ENCODE measurements around the gene KIAA0825. TPM values are rescaled to one million over a fixed set of nuclear protein-coding genes. Genes with fewer than 3 reads are reported as not detected.

The KIAA0825 gene
- polyA plus RNA-seq, 1 of the 3 experiments (the other 2 are of a cell fraction) = 0.61 TPM

- no peak for TF ChIP-seq FOSL2 (IDR thresholded peaks at IDR 0.05; ENCODE audit: borderline replicate concordance, low read depth)
- no peak for TF ChIP-seq EZH2phosphoT487 (IDR thresholded peaks at IDR 0.05; ENCODE audit: borderline replicate concordance, low read depth)
- TF ChIP-seq YY1 (IDR thresholded peaks at IDR 0.05; ENCODE audit: low read depth) = peak; percentile 19; the same call in 1 of the 2 replicates
- peak; percentile 77 for TF ChIP-seq CHD2 (IDR thresholded peaks at IDR 0.05; ENCODE audit: low read length, partially characterized antibody)
- peak in 1 of 2 experiments; percentile 97; a peak in 2 of 4 replicates for TF ChIP-seq EP300 (IDR thresholded peaks at IDR 0.05; ENCODE audit: borderline replicate concordance in 1 of 2, low read depth in 1 of 2, low read length in 1 of 2)
- TF ChIP-seq TCF12 (IDR thresholded peaks at IDR 0.05) = peak; percentile 56
- TF ChIP-seq ELF1 (IDR thresholded peaks at IDR 0.05) = no peak
- no peak for TF ChIP-seq CTCF (IDR thresholded peaks at IDR 0.05)
- no peak for TF ChIP-seq MAX (IDR thresholded peaks at IDR 0.05; ENCODE audit: low read depth)
- no peak for TF ChIP-seq USF1 (IDR thresholded peaks at IDR 0.05; ENCODE audit: borderline replicate concordance, low read depth)
- TF ChIP-seq NRF1 (IDR thresholded peaks at IDR 0.05; ENCODE audit: low read depth, low read length) = no peak
- no peak for TF ChIP-seq ZBTB33 (IDR thresholded peaks at IDR 0.05; ENCODE audit: borderline replicate concordance, low read depth)
- TF ChIP-seq SMC3 (IDR thresholded peaks at IDR 0.05; ENCODE audit: low read depth, low read length) = no peak
- peak; percentile 90 for TF ChIP-seq GATA2 (CRISPR knock-in tag; IDR thresholded peaks at IDR 0.05)
- no peak for TF ChIP-seq TEAD4 (IDR thresholded peaks at IDR 0.05; ENCODE audit: borderline replicate concordance, insufficient read depth)
These were observed 147.6 kb downstream of the KIAA0825 start (continued) for GRCh38 chr5:94470802-94471201.

GRCh38 chr5:94469894-94470329, 148.5 kb downstream of the KIAA0825 start:
- POLR2A ChIA-PET = interaction anchor here (0.6 to 1.8 kb wide), 5 partner anchors 9 to 887 kb away, joined by 3 to 6 read pairs (median 3); partner anchors contain the start of gene NR2F1
- 4% methylated on average over 5 of the region's 5 CpGs for WGBS (ENCODE audit: low lambda C conversion rate)
- peak; percentile 55 for DNase-seq
- CTCF ChIA-PET = interaction anchor here (0.6 to 2.1 kb wide), 8 partner anchors 19 to 424 kb away, joined by 3 to 12 read pairs (median 4); no protein-coding TSS in a partner anchor
- Histone ChIP-seq H3K4me2 (peak overlapping the region; percentile 40), H2AFZ (ENCODE audit: low read depth) (peak overlapping the region; percentile 5; the same call in 1 of the 2 replicates), H3K9me3 (no peaks in the 10 kb centered on the region), H3K4me1 (ENCODE audit: control insufficient read depth in 1 of 2, insufficient read depth in 2 of 2, low read depth in 1 of 2, low read length in 1 of 2) (peaks cover 0 to 37% of the 10 kb centered on the region in 2 experiments; a peak in 2 of 4 replicates), H3F3A (replicated peaks; ENCODE audit: insufficient read depth) (no peaks in the 10 kb centered on the region), H4K20me1 (ENCODE audit: insufficient read depth) (no peaks in the 10 kb centered on the region), H3K79me2 (ENCODE audit: insufficient read depth) (no peaks in the 10 kb centered on the region), H3K4me3 (ENCODE audit: low read depth in 2 of 2, low read length in 1 of 2) (peak overlapping the region in 1 of 2 experiments; percentile 33; a peak in 2 of 4 replicates), H3K9me2 (no peaks in the 10 kb centered on the region), H3K36me3 (replicated peaks in 1 of 2; ENCODE audit: control insufficient read depth in 1 of 2, insufficient read depth in 2 of 2, low read length in 1 of 2) (no peaks in the 10 kb centered on the region), H3K27me3 (ENCODE audit: insufficient read depth) (no peaks in the 10 kb centered on the region), H3K9ac (no peak overlapping the region), H3K27ac (ENCODE audit: low read depth in 2 of 2, low read length in 1 of 2) (peak overlapping the region; percentile 25 to 97; a peak in 3 of 4 replicates)
- TF ChIP-seq MAX (IDR thresholded peaks at IDR 0.05; ENCODE audit: low read depth) (peak; percentile 54), EZH2phosphoT487 (IDR thresholded peaks at IDR 0.05; ENCODE audit: borderline replicate concordance, low read depth) (no peak), RCOR1 (IDR thresholded peaks at IDR 0.05; ENCODE audit: low read length) (peak; percentile 97), USF1 (IDR thresholded peaks at IDR 0.05; ENCODE audit: borderline replicate concordance, low read depth) (no peak), NFIC (IDR thresholded peaks at IDR 0.05; ENCODE audit: borderline replicate concordance) (peak; percentile 88), FOXJ3 (CRISPR knock-in tag; IDR thresholded peaks at IDR 0.05) (peak; percentile 95), SMC3 (IDR thresholded peaks at IDR 0.05; ENCODE audit: low read depth, low read length) (peak; percentile 1; the same call in 1 of the 2 replicates), TCF12 (IDR thresholded peaks at IDR 0.05) (peak; percentile 99), POLR2AphosphoS5 (IDR thresholded peaks at IDR 0.05; ENCODE audit: low read depth, low read length) (peak; percentile 87), YY1 (IDR thresholded peaks at IDR 0.05; ENCODE audit: low read depth) (no peak), ZBTB33 (IDR thresholded peaks at IDR 0.05; ENCODE audit: borderline replicate concordance, low read depth) (peak; percentile 52; the same call in 1 of the 2 replicates), TEAD4 (IDR thresholded peaks at IDR 0.05; ENCODE audit: borderline replicate concordance, insufficient read depth) (peak; percentile 91), MEF2A (IDR thresholded peaks at IDR 0.05; ENCODE audit: borderline replicate concordance, low read depth) (no peak; the same call in 1 of the 2 replicates), JUND (IDR thresholded peaks at IDR 0.05) (peak; percentile 92), FOSL2 (IDR thresholded peaks at IDR 0.05; ENCODE audit: borderline replicate concordance, low read depth) (0 out of 2 replicates have a peak, but pooled peaks have one; percentile 12), GATA2 (CRISPR knock-in tag; IDR thresholded peaks at IDR 0.05) (peak; percentile 99)
